Kidney epithelial cell (primary cell): Measurements from ENCODE around the gene MMP20. TPM values are rescaled to one million over a fixed set of nuclear protein-coding genes. Genes with fewer than 3 reads are reported as not detected.

ENCODE experiments used
- DNase-seq: peaks from one replicate; pipeline ENCODE4 v3.0.0-alpha.2; 2010; ENCODE audit warnings: low read depth
- H3K27me3 ChIP-seq: 2 replicates; pipeline ENCODE4 v1.6.0; 2011; ENCODE audit warnings: low read length; ENCODE audit not compliant: control insufficient read depth, insufficient read depth
- H3K36me3 ChIP-seq: 2 replicates; pipeline ENCODE4 v1.5.1; 2011; ENCODE audit warnings: low read length; ENCODE audit not compliant: control insufficient read depth, insufficient read depth
- H3K4me3 ChIP-seq: 2 replicates; pipeline ENCODE4 v1.5.1; 2011; ENCODE audit warnings: low read depth, mild to moderate bottlenecking, control low read depth, low read length
- CTCF ChIP-seq: IDR thresholded peaks from 2 replicates; pipeline ENCODE4 v1.5.1; 2011; ENCODE audit warnings: mild to moderate bottlenecking, moderate library complexity, low read length, control low read depth, inconsistent platforms; ENCODE audit not compliant: insufficient read depth, poor library complexity, severe bottlenecking
- total RNA-seq: library from RNA; depleted of rRNA; stranded (reverse); fragments of >200 nt; gene quantifications from 2 replicates; pipeline ENCODE4 v1.2.3, GENCODE V29; 2015

Gene MMP20
- total RNA-seq, 1 donor from 2014 or later, result not detected

GRCh38 chr11:102581066-102581465 is 44.1 kb downstream of the MMP20 start:
- no peak overlapping the region for H3K4me3 ChIP-seq
- no peaks in the 10 kb centered on the region for H3K27me3 ChIP-seq
- TF ChIP-seq CTCF, result no peak
- DNase-seq, result peak; percentile 69
- no peaks in the 10 kb centered on the region for H3K36me3 ChIP-seq

- Histone ChIP-seq H3K36me3 (no peaks in the 10 kb centered on the region), H3K4me3 (no peak overlapping the region), H3K27me3 (no peaks in the 10 kb centered on the region)
- DNase-seq, result no peak
- TF ChIP-seq CTCF, result no peak
Observed at GRCh38 chr11:102580185-102580951, 44.8 kb downstream of the MMP20 start.

- no peak for DNase-seq
- Histone ChIP-seq H3K4me3 (no peak overlapping the region), H3K36me3 (no peaks in the 10 kb centered on the region), H3K27me3 (no peaks in the 10 kb centered on the region)
- TF ChIP-seq CTCF, result no peak
Observed at GRCh38 chr11:102577723-102578122, 47.4 kb downstream of the MMP20 start.

- Histone ChIP-seq H3K27me3 (no peaks in the 10 kb centered on the region), H3K4me3 (no peak overlapping the region), H3K36me3 (no peaks in the 10 kb centered on the region)
- TF ChIP-seq CTCF, result no peak
- no peak for DNase-seq
Observed at GRCh38 chr11:102577182-102577581, 48.0 kb downstream of the MMP20 start.

GRCh38 chr11:102576350-102576749 is 48.8 kb downstream of the MMP20 start:
- no peak for DNase-seq
- no peaks in the 10 kb centered on the region for H3K27me3 ChIP-seq
- no peak for TF ChIP-seq CTCF
- H3K4me3 ChIP-seq, result no peak overlapping the region
- no peaks in the 10 kb centered on the region for H3K36me3 ChIP-seq

- H3K27me3 ChIP-seq, result no peaks in the 10 kb centered on the region
- DNase-seq, result no peak
- TF ChIP-seq CTCF, result no peak
- H3K4me3 ChIP-seq, result no peak overlapping the region
- H3K36me3 ChIP-seq, result no peaks in the 10 kb centered on the region
Observed at GRCh38 chr11:102575012-102575411, 50.1 kb downstream of the MMP20 start.
